Uterus (tissue), 4 donors: ENCODE results near the gene MATCAP1. TPM values are rescaled to one million over a fixed set of nuclear protein-coding genes. Genes with fewer than 3 reads are reported as not detected.

Experiments
- DNase-seq, 2 donors: peaks; one replicate each; pipeline ENCODE4 v3.0.0-alpha.2; 2019 to 2020
- H3K27ac ChIP-seq, 2 donors: fragments of 200-600 bp; sonication (generic); 1 replicate in 1 of 2; 2 replicates in 1 of 2; pipeline ENCODE4 v1.5.1; 2016 to 2018
- H3K27me3 ChIP-seq, 2 donors: fragments of 200-600 bp; sonication (generic); one replicate each; pipeline ENCODE4 v1.5.1; 2018 to 2019; ENCODE audit warnings: control low read depth in 1 of 2
- H3K36me3 ChIP-seq, 2 donors: fragments of 200-600 bp; sonication (generic); one replicate each; pipeline ENCODE4 v1.5.1; 2019; ENCODE audit warnings: control low read depth in 1 of 2
- H3K4me1 ChIP-seq, 2 donors: fragments of 200-600 bp; sonication (generic); one replicate each; pipeline ENCODE4 v1.5.1; 2018 to 2019; ENCODE audit warnings: control low read depth in 1 of 2
- H3K4me3 ChIP-seq, 2 donors: fragments of 200-600 bp; sonication (generic); 1 replicate in 1 of 2; 2 replicates in 1 of 2; pipeline ENCODE4 v1.5.1; 2018 to 2019; ENCODE audit warnings: mild to moderate bottlenecking in 1 of 2
- H3K9me3 ChIP-seq, 2 donors: fragments of 200-600 bp; sonication (generic); one replicate each; pipeline ENCODE4 v1.5.1; 2019; ENCODE audit warnings: control low read depth in 1 of 2
- CTCF ChIP-seq, 4 experiments: fragments of 200-600 bp in 2 of 4; fragments of 450-650 bp in 2 of 4; sonication (generic) in 2 of 4; IDR thresholded peaks; one replicate each; pipeline ENCODE4 v1.5.1; 2016 to 2019; ENCODE audit warnings: antibody characterized with exemption in 4 of 4, mild to moderate bottlenecking in 2 of 4, moderate library complexity in 1 of 4
- POLR2A ChIP-seq, 2 donors: fragments of 450-650 bp; IDR thresholded peaks; one replicate each; pipeline ENCODE4 v1.6.1; 2016; ENCODE audit warnings: antibody characterized with exemption in 2 of 2, mild to moderate bottlenecking in 1 of 2, moderate library complexity in 1 of 2
- intact Hi-C: fragments of 100-400 bp; cut with DNase I; formaldehyde crosslinking; loops from one replicate; pipeline ENCODE4 v1.15.1; 2023; ENCODE audit warnings: low total_unique reads
- total RNA-seq, 4 donors: library from RNA; depleted of rRNA in 3 of 4; stranded (reverse); fragments of >200 nt in 3 of 4; gene quantifications; one replicate each; pipeline versions ENCODE4 v1.1.0 to v1.2.4, GENCODE V29; 2014 to 2023
- donor health status: DM: yes; HTN: yes; CAD: no.

Gene MATCAP1
- total RNA-seq, 4 donors from 2014 or later: 10.9 to 35.4 (median 20.5) TPM

GRCh38 chr16:67182288-67182687 lies 1.5 kb downstream of the MATCAP1 start:
- Histone ChIP-seq H3K4me3 (no peak overlapping the region), H3K27ac (peak overlapping the region; percentile 63 to 98), H3K27me3 (no peaks in the 10 kb centered on the region), H3K36me3 (no peaks in the 10 kb centered on the region), H3K9me3 (no peaks in the 10 kb centered on the region), H3K4me1 (peaks cover 0 to 9% of the 10 kb centered on the region in 2 donors)
- intact Hi-C loops: no loop called here
- DNase-seq: no peak
- TF ChIP-seq POLR2A (IDR thresholded peaks at IDR 0.05): no peak
- TF ChIP-seq CTCF (IDR thresholded peaks at IDR 0.05): no peak

- peak; percentile 75 to 76 for DNase-seq
- no peak for TF ChIP-seq POLR2A (IDR thresholded peaks at IDR 0.05)
- TF ChIP-seq CTCF (IDR thresholded peaks at IDR 0.05): no peak
- intact Hi-C loops: no loop called here
- H3K36me3 ChIP-seq: no peaks in the 10 kb centered on the region
- no peaks in the 10 kb centered on the region for H3K9me3 ChIP-seq
- no peak overlapping the region for H3K4me3 ChIP-seq
- H3K27me3 ChIP-seq: no peaks in the 10 kb centered on the region
- peaks cover 0 to 9% of the 10 kb centered on the region in 2 donors for H3K4me1 ChIP-seq
- H3K27ac ChIP-seq: peak overlapping the region; percentile 63 to 98
Measured at GRCh38 chr16:67181346-67181745, 2.4 kb downstream of the MATCAP1 start.

- Histone ChIP-seq H3K9me3 (no peaks in the 10 kb centered on the region), H3K27ac (peak overlapping the region in 1 of 2 donors; percentile 18), H3K36me3 (no peaks in the 10 kb centered on the region), H3K4me1 (peaks cover 0 to 9% of the 10 kb centered on the region in 2 donors), H3K27me3 (no peaks in the 10 kb centered on the region), H3K4me3 (no peak overlapping the region)
- intact Hi-C loops: no loop called here
- DNase-seq: no peak
- no peak for TF ChIP-seq POLR2A (IDR thresholded peaks at IDR 0.05)
- TF ChIP-seq CTCF (IDR thresholded peaks at IDR 0.05): no peak
Measured at GRCh38 chr16:67180166-67180565, 3.6 kb downstream of the MATCAP1 start.

- no peaks in the 10 kb centered on the region for H3K9me3 ChIP-seq
- H3K4me1 ChIP-seq: peaks cover 0 to 4% of the 10 kb centered on the region in 2 donors
- TF ChIP-seq CTCF (IDR thresholded peaks at IDR 0.05): no peak
- TF ChIP-seq POLR2A (IDR thresholded peaks at IDR 0.05): no peak
- H3K27me3 ChIP-seq: no peaks in the 10 kb centered on the region
- H3K36me3 ChIP-seq: no peaks in the 10 kb centered on the region
- H3K4me3 ChIP-seq: no peak overlapping the region
- intact Hi-C loops: no loop called here
- DNase-seq: no peak
- no peak overlapping the region for H3K27ac ChIP-seq
Measured at GRCh38 chr16:67179421-67180080, 4.2 kb downstream of the MATCAP1 start.

GRCh38 chr16:67177743-67178699 lies 5.7 kb downstream of the MATCAP1 start:
- peak overlapping the region; percentile 20 to 33 for H3K4me3 ChIP-seq
- no peaks in the 10 kb centered on the region for H3K36me3 ChIP-seq
- no peaks in the 10 kb centered on the region for H3K27me3 ChIP-seq
- no peaks in the 10 kb centered on the region for H3K9me3 ChIP-seq
- H3K4me1 ChIP-seq: no peaks in the 10 kb centered on the region
- peak in 1 of 2 donors; percentile 35 for TF ChIP-seq POLR2A (IDR thresholded peaks at IDR 0.05)
- peak in 3 of 4 experiments; percentile 10 to 33 (median 23) for TF ChIP-seq CTCF (IDR thresholded peaks at IDR 0.05)
- intact Hi-C loops: no loop called here
- DNase-seq: peak in 1 of 2 donors; percentile 54
- H3K27ac ChIP-seq: peak overlapping the region; percentile 9 to 34
